ENCODE data around the gene TAF11. TPM values are rescaled to one million over a fixed set of nuclear protein-coding genes. Genes with fewer than 3 reads are reported as not detected.
A peak's percentile ranks its signal among the peaks of the same experiment; 100 is the strongest.

Gene TAF11
- total and polyA plus RNA-seq, 2 of the 8 experiments (the other 6 are each of a cell fraction or from before 2014, with no cell fraction given) = 38.2 to 48.6 TPM

DNA sequence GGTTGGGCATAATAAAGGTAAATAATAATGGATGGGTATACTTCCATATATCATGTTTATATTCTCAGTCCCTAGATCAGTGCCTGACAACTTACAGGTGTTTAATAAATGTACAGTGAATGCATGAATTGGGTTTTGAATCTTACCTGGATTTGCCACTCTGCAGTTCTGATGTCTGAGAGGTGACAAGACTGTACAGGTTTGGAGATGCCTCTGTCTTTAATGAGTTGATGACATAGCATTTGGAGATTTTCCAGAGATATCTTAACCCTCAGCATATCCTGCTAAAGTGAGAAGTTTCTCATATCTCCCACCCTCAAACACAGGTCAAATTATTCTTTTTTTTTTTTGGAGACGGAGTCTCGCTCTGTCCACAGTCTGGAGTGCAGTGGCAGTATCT lies 3.5 kb upstream of the TAF11 start:
- Histone ChIP-seq H4K20me1 (replicated peaks in 1 of 2; ENCODE audit: control insufficient read depth in 1 of 2, insufficient read depth in 2 of 2, low read length in 2 of 2) (peaks cover 0 to 7% of the 10 kb centered on the region in 2 experiments), H4K91ac (replicated peaks; ENCODE audit: insufficient read length, low read length) (no peak overlapping the region), H3K36me3 (ENCODE audit: control insufficient read depth in 2 of 4, insufficient read depth in 4 of 4, low read length in 3 of 4) (no peaks in the 10 kb centered on the region), H3K23ac (ENCODE audit: insufficient read length) (no peak overlapping the region), H3K27me3 (replicated peaks in 1 of 4; ENCODE audit: control insufficient read depth in 3 of 4, extremely low read depth in 1 of 4, insufficient read depth in 3 of 4, low read length in 3 of 4) (no peaks in the 10 kb centered on the region), H3K79me2 (ENCODE audit: control insufficient read depth in 1 of 2, insufficient read depth in 2 of 2, low read length in 2 of 2) (peaks cover 0 to 75% of the 10 kb centered on the region in 2 experiments), H3K4ac (replicated peaks; ENCODE audit: insufficient read length, low read depth, low read length) (no peak overlapping the region), H2BK20ac (ENCODE audit: low read length) (no peak overlapping the region), H4K5ac (ENCODE audit: insufficient read length, low read depth, low read length) (no peak overlapping the region), H3K56ac (replicated peaks; ENCODE audit: insufficient read length, low read depth, low read length) (no peak overlapping the region), H3K14ac (ENCODE audit: insufficient read length) (no peak overlapping the region), H3K9ac (replicated peaks in 1 of 4; ENCODE audit: extremely low read depth in 1 of 4, low read depth in 3 of 4, low read length in 3 of 4) (no peak overlapping the region), H2AK5ac (ENCODE audit: low read depth, low read length) (no peak overlapping the region), H3K9me3 (ENCODE audit: insufficient read depth in 2 of 2, low read depth in 1 of 2, low read length in 1 of 2) (no peaks in the 10 kb centered on the region), H3K79me1 (ENCODE audit: low read depth, low read length) (peaks cover 2% of the 10 kb centered on the region; the same call in 1 of the 2 replicates), H3K4me1 (replicated peaks in 1 of 4; ENCODE audit: control insufficient read depth in 3 of 4, insufficient read depth in 4 of 4, low read length in 3 of 4) (peaks cover 0 to 4% (median 0%) of the 10 kb centered on the region in 4 experiments; a peak in 3 of 7 replicates), H2AFZ (ENCODE audit: low read length) (no peak overlapping the region), H2BK12ac (ENCODE audit: low read depth, low read length) (no peak overlapping the region), H3K23me2 (ENCODE audit: low read depth, low read length) (peaks cover 13% of the 10 kb centered on the region), H3K4me3 (ENCODE audit: extremely low read depth in 1 of 4, insufficient read depth in 2 of 4, low read depth in 3 of 4, low read length in 4 of 4) (no peak overlapping the region; a peak in 1 of 8 replicates), H2BK120ac (replicated peaks; ENCODE audit: low read depth, low read length) (no peak overlapping the region), H4K8ac (ENCODE audit: extremely low read depth, insufficient read depth, low read length) (no peak overlapping the region), H2BK5ac (ENCODE audit: low read depth, low read length) (no peak overlapping the region), H3K4me2 (ENCODE audit: insufficient read depth in 1 of 2, low read depth in 2 of 2, low read length in 2 of 2) (peak overlapping the region in 1 of 2 experiments; percentile 97; a peak in 1 of 4 replicates), H3K27ac (ENCODE audit: low read depth, low read length) (no peak overlapping the region), H3K18ac (ENCODE audit: extremely low read depth, low read length) (no peak overlapping the region), H2BK15ac (ENCODE audit: low read length) (no peak overlapping the region)
- ChIA-PET POLR2A (ENCODE audit: partially characterized antibody) (interaction anchor here (4.7 to 6.1 kb wide), 2 partner anchors 7 to 11 kb away, joined by 28 to 34 read pairs; no protein-coding TSS in a partner anchor), CTCF (ENCODE audit: partially characterized antibody) (interaction anchor here (0.6 to 2.3 kb wide), 4 partner anchors 17 to 306 kb away, joined by 3 to 6 read pairs (median 4); no protein-coding TSS in a partner anchor)
- DNase-seq (ENCODE audit: low read depth in 1 of 2, low spot score in 2 of 2) (no peak), FAIRE-seq (no peak)
- WGBS, 2 experiments (ENCODE audit: extremely low coverage in 1 of 2, insufficient coverage in 1 of 2, insufficient read length in 1 of 2, insufficient replicate concordance in 2 of 2, low coverage in 1 of 2, low lambda C conversion rate in 2 of 2, missing lambda C conversion rate in 1 of 2) = 96% methylated on average over 2 of the region's 2 CpGs; no CpG with 5 or more reads in 1 of the 2 experiments
- TF ChIP-seq SRF (IDR thresholded peaks at IDR 0.05; ENCODE audit: low read depth, low read length) (no peak), SP2 (IDR thresholded peaks at IDR 0.05; ENCODE audit: low read length) (no peak), GTF2F1 (IDR thresholded peaks at IDR 0.05; ENCODE audit: borderline replicate concordance, low read depth, low read length) (no peak), RAD21 (IDR thresholded peaks at IDR 0.05 in 1 of 2, conservative IDR thresholded peaks at IDR 0.05 in 1 of 2; ENCODE audit: low read depth in 2 of 2, low read length in 2 of 2) (no peak), ZNF274 (IDR thresholded peaks at IDR 0.05; ENCODE audit: borderline replicate concordance, extremely low read depth, low read length) (no peak), JUND (IDR thresholded peaks at IDR 0.05; ENCODE audit: low read length) (no peak), SIN3A (conservative IDR thresholded peaks at IDR 0.05 in 1 of 2, IDR thresholded peaks at IDR 0.05 in 1 of 2; ENCODE audit: low read depth in 1 of 2, low read length in 2 of 2) (no peak), CHD2 (IDR thresholded peaks at IDR 0.05; ENCODE audit: low read length) (no peak), EP300 (IDR thresholded peaks at IDR 0.05; ENCODE audit: borderline replicate concordance in 1 of 2, low read depth in 2 of 2, low read length in 2 of 2) (no peak), CEBPB (IDR thresholded peaks at IDR 0.05; ENCODE audit: low read depth, low read length) (no peak), TEAD4 (IDR thresholded peaks at IDR 0.05; ENCODE audit: low read depth, low read length) (no peak), CBX8 (IDR thresholded peaks at IDR 0.05; ENCODE audit: borderline replicate concordance, low read depth, low read length) (no peak)
